ENCODE data around the gene ZNF385B.

ZNF385B gene

DNA sequence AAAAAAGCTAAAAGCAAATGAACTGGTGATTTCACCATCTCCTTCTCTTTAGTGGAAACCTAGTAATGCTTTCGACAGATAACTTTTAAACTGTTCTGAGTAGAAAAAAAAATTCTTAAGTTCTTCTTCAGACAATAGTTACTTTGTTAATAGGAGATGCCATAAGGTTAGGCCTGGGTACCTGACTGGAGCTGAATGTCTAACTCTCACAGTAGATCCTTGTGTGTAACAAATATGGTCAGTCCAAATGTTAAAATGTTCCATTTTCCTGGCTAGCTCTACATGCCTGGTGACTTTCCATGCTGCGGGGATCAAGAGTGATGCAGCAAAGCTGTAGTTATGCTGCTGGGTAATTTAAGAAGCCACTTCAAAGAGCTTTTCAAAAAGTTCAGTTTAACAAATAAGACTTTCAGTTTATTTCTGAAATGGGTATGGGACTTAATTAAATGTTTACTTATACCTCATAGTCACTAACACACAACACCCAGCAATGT lies 332.8 kb downstream of the ZNF385B start:
- Histone ChIP-seq H3K4me3 (ENCODE audit: low read depth, low read length) (no peak overlapping the region), H3K36me3 (ENCODE audit: control insufficient read depth in 2 of 2, insufficient read depth in 1 of 2, low read length in 2 of 2) (no peaks in the 10 kb centered on the region), H3K27ac (ENCODE audit: extremely low read depth, low read depth, low read length) (no peak overlapping the region), H3K4me1 (ENCODE audit: control insufficient read depth, insufficient read depth, low read length) (no peaks in the 10 kb centered on the region), H3K9me3 (ENCODE audit: control insufficient read depth, insufficient read depth, low read depth, low read length) (no peaks in the 10 kb centered on the region)
- POLR2A ChIA-PET, result no interaction called here
- CTCF ChIA-PET, result no interaction called here
- no peak for TF ChIP-seq TRIM28 (IDR thresholded peaks at IDR 0.05; ENCODE audit: borderline replicate concordance, low read length)
- TF ChIP-seq ZNF580 (tag by site-specific recombination; IDR thresholded peaks at IDR 0.05), result no peak

- ChIA-PET CTCF (no interaction called here), POLR2A (no interaction called here)
- no peaks in the 10 kb centered on the region for H3K4me1 ChIP-seq (ENCODE audit: control insufficient read depth, insufficient read depth, low read length)
- no peak overlapping the region for H3K4me3 ChIP-seq (ENCODE audit: low read depth, low read length)
- H3K9me3 ChIP-seq (ENCODE audit: control insufficient read depth, insufficient read depth, low read depth, low read length), result no peaks in the 10 kb centered on the region
- H3K27ac ChIP-seq (ENCODE audit: extremely low read depth, low read depth, low read length), result no peak overlapping the region
- TF ChIP-seq ZNF19 (tag by site-specific recombination; IDR thresholded peaks at IDR 0.05; ENCODE audit: low read depth) (no peak), ZEB2 (tag by site-specific recombination; IDR thresholded peaks at IDR 0.05) (no peak), ZNF670 (tag by site-specific recombination; IDR thresholded peaks at IDR 0.05; ENCODE audit: low read depth) (no peak), ZNF48 (tag by site-specific recombination; IDR thresholded peaks at IDR 0.05) (no peak), ZNF239 (tag by site-specific recombination; IDR thresholded peaks at IDR 0.05) (no peak), ZNF776 (tag by site-specific recombination; IDR thresholded peaks at IDR 0.05; ENCODE audit: borderline replicate concordance) (no peak), ZNF274 (IDR thresholded peaks at IDR 0.05; ENCODE audit: low read length) (no peak), ZNF274 (tag by site-specific recombination; IDR thresholded peaks at IDR 0.05; ENCODE audit: borderline replicate concordance) (no peak), ZNF2 (tag by site-specific recombination; IDR thresholded peaks at IDR 0.05) (no peak)
- no peaks in the 10 kb centered on the region for H3K36me3 ChIP-seq (ENCODE audit: control insufficient read depth in 2 of 2, insufficient read depth in 1 of 2, low read length in 2 of 2)
These were observed 336.1 kb downstream of the ZNF385B start for GRCh38 chr2:179525340-179525739.

GRCh38 chr2:179524809-179525339 lies 336.5 kb downstream of the ZNF385B start:
- no peaks in the 10 kb centered on the region for H3K9me3 ChIP-seq (ENCODE audit: control insufficient read depth, insufficient read depth, low read depth, low read length)
- no peak overlapping the region for H3K27ac ChIP-seq (ENCODE audit: extremely low read depth, low read depth, low read length)
- CTCF ChIA-PET, result no interaction called here
- H3K4me3 ChIP-seq (ENCODE audit: low read depth, low read length), result no peak overlapping the region
- no peaks in the 10 kb centered on the region for H3K36me3 ChIP-seq (ENCODE audit: control insufficient read depth in 2 of 2, insufficient read depth in 1 of 2, low read length in 2 of 2)
- H3K4me1 ChIP-seq (ENCODE audit: control insufficient read depth, insufficient read depth, low read length), result no peaks in the 10 kb centered on the region
- POLR2A ChIA-PET, result no interaction called here
- no peak for TF ChIP-seq IKZF3 (tag by site-specific recombination; IDR thresholded peaks at IDR 0.05)

DNA sequence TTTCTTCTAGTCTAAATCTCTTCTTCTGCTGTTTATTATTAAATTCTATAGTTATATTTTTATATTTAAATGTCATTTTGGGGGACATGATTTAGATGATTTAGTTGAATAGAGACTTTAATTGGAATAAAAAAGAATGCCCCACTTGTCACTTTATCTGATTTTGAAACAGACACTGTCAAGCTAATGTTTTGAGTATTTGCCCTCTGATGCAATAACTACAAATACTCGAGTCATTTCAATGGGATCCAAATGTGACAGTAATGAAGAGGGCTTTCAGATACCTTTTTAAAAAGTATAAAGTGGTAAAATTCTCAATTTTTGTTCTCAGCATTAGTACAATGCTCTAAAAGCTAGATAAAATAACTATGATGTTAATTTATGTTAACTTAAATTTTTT lies 339.5 kb downstream of the ZNF385B start:
- ChIA-PET CTCF (no interaction called here), POLR2A (no interaction called here)
- no peak overlapping the region for H3K4me3 ChIP-seq (ENCODE audit: low read depth, low read length)
- H3K9me3 ChIP-seq (ENCODE audit: control insufficient read depth, insufficient read depth, low read depth, low read length), result no peaks in the 10 kb centered on the region
- H3K4me1 ChIP-seq (ENCODE audit: control insufficient read depth, insufficient read depth, low read length), result no peaks in the 10 kb centered on the region
- no peak overlapping the region for H3K27ac ChIP-seq (ENCODE audit: extremely low read depth, low read depth, low read length)
- H3K36me3 ChIP-seq (ENCODE audit: control insufficient read depth in 2 of 2, insufficient read depth in 1 of 2, low read length in 2 of 2), result no peaks in the 10 kb centered on the region
- no peak for TF ChIP-seq OVOL3 (tag by site-specific recombination; IDR thresholded peaks at IDR 0.05)
- no peak for TF ChIP-seq ZNF558 (tag by site-specific recombination; IDR thresholded peaks at IDR 0.05)

DNA sequence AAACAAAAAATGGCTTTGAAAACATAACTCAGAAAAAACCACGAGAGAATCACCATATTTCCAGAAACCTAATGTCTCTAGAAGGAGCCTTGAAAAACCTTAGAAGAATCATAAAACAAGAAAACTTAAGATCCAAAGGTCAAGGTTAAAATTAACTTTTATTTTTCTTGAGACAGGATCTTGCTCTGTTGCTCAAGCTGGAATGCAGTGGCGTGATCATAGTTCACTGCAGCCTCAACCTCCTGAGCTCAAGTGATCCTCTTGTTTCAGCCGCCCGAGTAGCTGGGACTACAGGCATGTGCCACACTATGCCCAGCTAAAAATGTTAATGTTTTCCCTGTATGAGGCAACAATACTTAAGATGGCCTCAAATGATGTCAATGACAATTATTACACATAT lies 342.6 kb downstream of the ZNF385B start:
- H3K4me1 ChIP-seq (ENCODE audit: control insufficient read depth, insufficient read depth, low read length), result no peaks in the 10 kb centered on the region
- H3K9me3 ChIP-seq (ENCODE audit: control insufficient read depth, insufficient read depth, low read depth, low read length), result no peaks in the 10 kb centered on the region
- ChIA-PET CTCF (no interaction called here), POLR2A (no interaction called here)
- H3K27ac ChIP-seq (ENCODE audit: extremely low read depth, low read depth, low read length), result no peak overlapping the region
- H3K36me3 ChIP-seq (ENCODE audit: control insufficient read depth in 2 of 2, insufficient read depth in 1 of 2, low read length in 2 of 2), result no peaks in the 10 kb centered on the region
- no peak overlapping the region for H3K4me3 ChIP-seq (ENCODE audit: low read depth, low read length)
- TF ChIP-seq ZNF621 (tag by site-specific recombination; IDR thresholded peaks at IDR 0.05) (no peak), ZNF548 (tag by site-specific recombination; IDR thresholded peaks at IDR 0.05) (no peak), ZNF473 (tag by site-specific recombination; IDR thresholded peaks at IDR 0.05) (no peak), ZNF514 (tag by site-specific recombination; IDR thresholded peaks at IDR 0.05) (no peak), SCRT1 (tag by site-specific recombination; IDR thresholded peaks at IDR 0.05; ENCODE audit: borderline replicate concordance) (no peak), ZNF133 (tag by site-specific recombination; IDR thresholded peaks at IDR 0.05) (no peak), ZNF112 (tag by site-specific recombination; IDR thresholded peaks at IDR 0.05) (no peak), ZNF544 (tag by site-specific recombination; IDR thresholded peaks at IDR 0.05) (no peak), ZNF624 (tag by site-specific recombination; IDR thresholded peaks at IDR 0.05) (no peak), SCRT2 (tag by site-specific recombination; IDR thresholded peaks at IDR 0.05) (no peak)
- TF ChIP-seq, protein P1, sequence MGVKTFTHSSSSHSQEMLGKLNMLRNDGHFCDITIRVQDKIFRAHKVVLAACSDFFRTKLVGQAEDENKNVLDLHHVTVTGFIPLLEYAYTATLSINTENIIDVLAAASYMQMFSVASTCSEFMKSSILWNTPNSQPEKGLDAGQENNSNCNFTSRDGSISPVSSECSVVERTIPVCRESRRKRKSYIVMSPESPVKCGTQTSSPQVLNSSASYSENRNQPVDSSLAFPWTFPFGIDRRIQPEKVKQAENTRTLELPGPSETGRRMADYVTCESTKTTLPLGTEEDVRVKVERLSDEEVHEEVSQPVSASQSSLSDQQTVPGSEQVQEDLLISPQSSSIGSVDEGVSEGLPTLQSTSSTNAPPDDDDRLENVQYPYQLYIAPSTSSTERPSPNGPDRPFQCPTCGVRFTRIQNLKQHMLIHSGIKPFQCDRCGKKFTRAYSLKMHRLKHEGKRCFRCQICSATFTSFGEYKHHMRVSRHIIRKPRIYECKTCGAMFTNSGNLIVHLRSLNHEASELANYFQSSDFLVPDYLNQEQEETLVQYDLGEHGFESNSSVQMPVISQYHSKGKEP (tag by site-specific recombination; IDR thresholded peaks at IDR 0.05), result no peak
